Measurements from ENCODE around the gene SCNN1A. TPM values are rescaled to one million over a fixed set of nuclear protein-coding genes. Genes with fewer than 3 reads are reported as not detected.
A peak's percentile ranks its signal among the peaks of the same experiment; 100 is the strongest.

The SCNN1A gene
- total and polyA plus RNA-seq, 2 donors (not counting 1 experiment from before 2014, with no cell fraction given), result 0.20 TPM; not detected in 1

GRCh38 chr12:6337958-6338433 is 37.4 kb downstream of the SCNN1A start:
- Histone ChIP-seq H3K9ac (ENCODE audit: low read length) (no peak overlapping the region), H3K4me2 (replicated peaks; ENCODE audit: low read depth, low read length, poor library complexity, severe bottlenecking) (peak overlapping the region; percentile 70), H3K27me3 (replicated peaks in 1 of 4; ENCODE audit: control extremely low read depth in 1 of 4, control insufficient read depth in 3 of 4, insufficient read depth in 4 of 4, low read length in 3 of 4) (peaks cover 0 to 100% (median 63%) of the 10 kb centered on the region in 4 experiments), H2AFZ (ENCODE audit: insufficient read depth, low read depth, low read length, poor library complexity, severe bottlenecking) (no peak overlapping the region), H3K4me3 (ENCODE audit: control extremely low read depth in 1 of 5, extremely low read depth in 1 of 5, insufficient read depth in 1 of 5, low read depth in 2 of 5, low read length in 4 of 5) (no peak overlapping the region), H4K20me1 (ENCODE audit: control insufficient read depth, insufficient read depth, low read length, poor library complexity, severe bottlenecking) (peaks cover 13% of the 10 kb centered on the region), H3K27ac (ENCODE audit: low read length in 2 of 2) (no peak overlapping the region), H3K9me3 (ENCODE audit: control extremely low read depth in 1 of 3, control insufficient read depth in 2 of 3, insufficient read depth in 1 of 3, low read length in 2 of 3) (peaks cover 0 to 30% (median 0%) of the 10 kb centered on the region in 3 donors), H3K4me1 (ENCODE audit: control insufficient read depth in 2 of 2, insufficient read depth in 2 of 2, low read length in 2 of 2) (peaks cover 58 to 69% of the 10 kb centered on the region in 2 donors), H3K36me3 (replicated peaks in 1 of 2; ENCODE audit: control extremely low read depth in 1 of 2, control insufficient read depth in 1 of 2, extremely low read depth in 1 of 2, insufficient read depth in 2 of 2, low read length in 1 of 2) (no peaks in the 10 kb centered on the region), H3K79me2 (ENCODE audit: control insufficient read depth, insufficient read depth, low read length) (no peaks in the 10 kb centered on the region)
- H3K9me3 Mint-ChIP-seq (ENCODE audit: insufficient read depth), result no peaks in the 10 kb centered on the region
- peaks cover 9% of the 10 kb centered on the region for H3K4me1 Mint-ChIP-seq
- 37% methylated on average over 11 of the region's 12 CpGs for WGBS (ENCODE audit: insufficient coverage)
- no peak for TF ChIP-seq CTCF (IDR thresholded peaks at IDR 0.05)
- no peak for TF ChIP-seq EZH2 (IDR thresholded peaks at IDR 0.05; ENCODE audit: borderline replicate concordance, insufficient read depth, low read depth, low read length, poor library complexity, severe bottlenecking)
- POLR2A ChIA-PET, result no interaction called here
- H3K4me3 Mint-ChIP-seq, result no peak overlapping the region
- H3K27ac Mint-ChIP-seq, result no peak overlapping the region
- intact Hi-C loops (cut with micrococcal nuclease), result loop anchor here (5.0 to 10.0 kb wide), 2 partner anchors 36 to 127 kb away; no protein-coding TSS in a partner anchor
- H3K27me3 Mint-ChIP-seq, result peaks cover 52% of the 10 kb centered on the region
- DNase-seq (no peak), ATAC-seq (ENCODE audit: low read depth) (no peak)
- CTCF ChIA-PET, result interaction anchor here (1.0 kb wide), 1 partner anchor 54 kb away, joined by 5 read pairs; no protein-coding TSS in a partner anchor

Measured in B cell (primary cell).